K562 (cell line): ENCODE data around the gene SNAPC5. TPM values are rescaled to one million over a fixed set of nuclear protein-coding genes. Genes with fewer than 3 reads are reported as not detected.

Experiments used
- BCOR ChIP-seq: fragments of 450-650 bp; IDR thresholded peaks from 2 replicates; pipeline ENCODE4 v1.6.1; 2016
- EWSR1 ChIP-seq: fragments of 450-650 bp; IDR thresholded peaks from 2 replicates; pipeline ENCODE4 v1.6.1; 2018; ENCODE audit warnings: borderline replicate concordance, mild to moderate bottlenecking, low read depth, moderate library complexity; ENCODE audit not compliant: partially characterized antibody
- NCOA6 ChIP-seq: fragments of 450-650 bp; IDR thresholded peaks from 2 replicates; pipeline ENCODE4 v1.6.1; 2017; ENCODE audit warnings: mild to moderate bottlenecking
- RNF2 ChIP-seq: sonication (generic); IDR thresholded peaks from 2 replicates; pipeline ENCODE4 v1.6.1; 2016
- SP1 ChIP-seq: sonication (generic); formaldehyde crosslinking; IDR thresholded peaks from 2 replicates; pipeline ENCODE4 v1.8.1; 2022; ENCODE audit warnings: mild to moderate bottlenecking, missing genetic modification reagents
- TRIM28 ChIP-seq: fragments of 450-650 bp; IDR thresholded peaks from 2 replicates; pipeline ENCODE4 v1.6.1; 2017
- ZBTB5 ChIP-seq: fragments of 450-650 bp; IDR thresholded peaks from 2 replicates; pipeline ENCODE4 v1.6.1; 2017; ENCODE audit warnings: antibody characterized with exemption
- ZFX ChIP-seq: sonication (generic); formaldehyde crosslinking; IDR thresholded peaks from 2 replicates; pipeline ENCODE4 v1.8.0; 2022; ENCODE audit warnings: mild to moderate bottlenecking, missing genetic modification reagents, moderate library complexity
- polyA plus RNA-seq, 8 experiments: library from polyadenylated mRNA; depleted of rRNA in 4 of 8; stranded (reverse) in 5 of 8; unstranded in 3 of 8; fragments of >200 nt; fragmentation: Nextera tagmentation in 2 of 8; fragmentation: Illumina TruSeq in 1 of 8; extraction: Ambion mirVana in 2 of 8; extraction: Trizol in 1 of 8; gene quantifications; 2 replicates each; pipeline versions ENCODE4 v1.2.1 to v1.2.3, GENCODE V29; 2011 to 2014; ENCODE audit warnings: inconsistent platforms in 1 of 8, missing spikeins in 1 of 8
- total RNA-seq, 7 experiments: library from RNA; depleted of rRNA in 6 of 7; stranded (reverse); fragments of >200 nt in 6 of 7; fragmentation: Illumina TruSeq in 2 of 7; extraction: Trizol in 2 of 7; gene quantifications; 2 replicates each; pipeline versions ENCODE4 v1.2.1 to v1.2.3, GENCODE V29; 2011 to 2021; ENCODE audit warnings: low replicate concordance in 1 of 7
- TF ChIP-seq, protein P1 (sequence below): fragments of 250-450 bp; sonication (Bioruptor Pico); IDR thresholded peaks from 2 replicates; pipeline ENCODE4 v1.5.0; 2020; ENCODE audit warnings: mild to moderate bottlenecking
- TF ChIP-seq, protein P2 (sequence below): fragments of 250-450 bp; sonication (Bioruptor Pico); IDR thresholded peaks from 2 replicates; pipeline ENCODE4 v1.5.0; 2021; ENCODE audit warnings: mild to moderate bottlenecking, moderate library complexity
- TF ChIP-seq, protein P3 (sequence below): fragments of 200-400 bp; formaldehyde crosslinking; IDR thresholded peaks from 2 replicates; pipeline ENCODE4 v1.6.1; 2017; ENCODE audit warnings: mild to moderate bottlenecking, low read depth, low read length, moderate library complexity
- TF ChIP-seq, protein P4 (sequence below): sonication (generic); formaldehyde crosslinking; IDR thresholded peaks from 2 replicates; pipeline ENCODE4 v1.8.1; 2023; ENCODE audit warnings: missing genetic modification reagents, mild to moderate bottlenecking, borderline replicate concordance

Gene SNAPC5
- total and polyA plus RNA-seq, 9 of the 15 experiments (the other 6 are each of a cell fraction or from before 2014, with no cell fraction given), result 52.8 to 155 (median 96.5) TPM

- TF ChIP-seq, protein P1, sequence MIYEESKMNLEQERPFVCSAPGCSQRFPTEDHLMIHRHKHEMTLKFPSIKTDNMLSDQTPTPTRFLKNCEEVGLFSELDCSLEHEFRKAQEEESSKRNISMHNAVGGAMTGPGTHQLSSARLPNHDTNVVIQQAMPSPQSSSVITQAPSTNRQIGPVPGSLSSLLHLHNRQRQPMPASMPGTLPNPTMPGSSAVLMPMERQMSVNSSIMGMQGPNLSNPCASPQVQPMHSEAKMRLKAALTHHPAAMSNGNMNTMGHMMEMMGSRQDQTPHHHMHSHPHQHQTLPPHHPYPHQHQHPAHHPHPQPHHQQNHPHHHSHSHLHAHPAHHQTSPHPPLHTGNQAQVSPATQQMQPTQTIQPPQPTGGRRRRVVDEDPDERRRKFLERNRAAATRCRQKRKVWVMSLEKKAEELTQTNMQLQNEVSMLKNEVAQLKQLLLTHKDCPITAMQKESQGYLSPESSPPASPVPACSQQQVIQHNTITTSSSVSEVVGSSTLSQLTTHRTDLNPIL (CRISPR knock-in tag), result no peak
- TF ChIP-seq, protein P2, sequence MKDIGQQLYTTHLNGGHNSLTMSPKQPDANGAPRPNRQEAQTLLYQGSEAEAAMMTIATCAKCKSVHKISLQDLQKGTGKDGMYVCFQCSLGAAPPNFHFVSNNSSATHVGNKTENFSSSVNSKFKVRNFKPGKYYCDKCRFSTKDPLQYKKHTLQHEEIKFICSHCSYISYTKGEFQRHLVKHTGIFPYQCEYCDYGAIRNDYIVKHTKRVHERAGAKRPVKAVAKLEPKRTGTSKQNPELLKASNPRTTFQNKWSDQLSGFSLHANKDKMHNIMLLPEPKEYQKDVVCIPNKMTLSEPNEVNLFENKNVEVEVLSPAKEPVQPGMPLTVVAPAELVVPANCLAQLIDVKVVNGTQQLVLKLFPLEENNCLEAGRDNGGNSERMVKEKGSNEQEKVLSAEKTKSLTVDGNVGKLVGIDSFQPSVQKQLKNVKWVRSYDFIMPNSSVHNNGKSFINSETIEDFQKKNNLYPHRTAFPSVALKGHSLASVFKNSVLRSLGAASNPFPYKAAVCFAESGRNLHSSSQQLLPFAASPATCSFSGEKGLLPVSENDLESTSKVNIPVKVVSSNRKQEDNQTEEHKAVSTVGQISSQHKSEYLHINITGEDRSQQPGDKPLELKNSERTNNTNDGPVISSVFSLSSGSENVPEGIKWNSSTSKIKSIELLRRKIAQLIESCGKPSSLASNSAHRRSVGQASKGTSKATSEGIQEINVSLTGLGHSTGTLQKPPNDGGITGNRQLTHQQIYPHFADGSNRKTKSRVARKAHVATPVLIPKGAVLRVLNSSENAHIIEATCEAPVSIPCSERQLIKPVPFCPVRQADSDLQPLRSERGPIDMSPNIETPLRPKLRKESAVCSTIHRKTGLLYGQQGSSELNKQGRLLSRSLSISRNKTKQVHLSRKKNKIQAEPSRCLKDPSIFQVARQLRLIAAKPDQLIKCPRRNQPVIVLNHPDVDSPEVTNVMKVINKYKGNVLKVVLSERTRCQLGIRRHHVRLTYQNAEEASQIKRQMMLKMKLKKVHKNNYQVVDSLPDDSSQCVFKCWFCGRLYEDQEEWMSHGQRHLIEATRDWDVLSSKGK (CRISPR knock-in tag), result no peak
- TF ChIP-seq RNF2 (0 out of 2 replicates have a peak, but pooled peaks have one; percentile 52), NCOA6 (0 out of 2 replicates have a peak, but pooled peaks have one; percentile 24), ZFX (peak; percentile 80), ZBTB5 (no peak), SP1 (CRISPR knock-in tag) (peak; percentile 91), TRIM28 (no peak), BCOR (no peak), EWSR1 (peak; percentile 95)
- TF ChIP-seq, protein P3, sequence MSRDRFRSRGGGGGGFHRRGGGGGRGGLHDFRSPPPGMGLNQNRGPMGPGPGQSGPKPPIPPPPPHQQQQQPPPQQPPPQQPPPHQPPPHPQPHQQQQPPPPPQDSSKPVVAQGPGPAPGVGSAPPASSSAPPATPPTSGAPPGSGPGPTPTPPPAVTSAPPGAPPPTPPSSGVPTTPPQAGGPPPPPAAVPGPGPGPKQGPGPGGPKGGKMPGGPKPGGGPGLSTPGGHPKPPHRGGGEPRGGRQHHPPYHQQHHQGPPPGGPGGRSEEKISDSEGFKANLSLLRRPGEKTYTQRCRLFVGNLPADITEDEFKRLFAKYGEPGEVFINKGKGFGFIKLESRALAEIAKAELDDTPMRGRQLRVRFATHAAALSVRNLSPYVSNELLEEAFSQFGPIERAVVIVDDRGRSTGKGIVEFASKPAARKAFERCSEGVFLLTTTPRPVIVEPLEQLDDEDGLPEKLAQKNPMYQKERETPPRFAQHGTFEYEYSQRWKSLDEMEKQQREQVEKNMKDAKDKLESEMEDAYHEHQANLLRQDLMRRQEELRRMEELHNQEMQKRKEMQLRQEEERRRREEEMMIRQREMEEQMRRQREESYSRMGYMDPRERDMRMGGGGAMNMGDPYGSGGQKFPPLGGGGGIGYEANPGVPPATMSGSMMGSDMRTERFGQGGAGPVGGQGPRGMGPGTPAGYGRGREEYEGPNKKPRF, result no peak
- TF ChIP-seq, protein P4, sequence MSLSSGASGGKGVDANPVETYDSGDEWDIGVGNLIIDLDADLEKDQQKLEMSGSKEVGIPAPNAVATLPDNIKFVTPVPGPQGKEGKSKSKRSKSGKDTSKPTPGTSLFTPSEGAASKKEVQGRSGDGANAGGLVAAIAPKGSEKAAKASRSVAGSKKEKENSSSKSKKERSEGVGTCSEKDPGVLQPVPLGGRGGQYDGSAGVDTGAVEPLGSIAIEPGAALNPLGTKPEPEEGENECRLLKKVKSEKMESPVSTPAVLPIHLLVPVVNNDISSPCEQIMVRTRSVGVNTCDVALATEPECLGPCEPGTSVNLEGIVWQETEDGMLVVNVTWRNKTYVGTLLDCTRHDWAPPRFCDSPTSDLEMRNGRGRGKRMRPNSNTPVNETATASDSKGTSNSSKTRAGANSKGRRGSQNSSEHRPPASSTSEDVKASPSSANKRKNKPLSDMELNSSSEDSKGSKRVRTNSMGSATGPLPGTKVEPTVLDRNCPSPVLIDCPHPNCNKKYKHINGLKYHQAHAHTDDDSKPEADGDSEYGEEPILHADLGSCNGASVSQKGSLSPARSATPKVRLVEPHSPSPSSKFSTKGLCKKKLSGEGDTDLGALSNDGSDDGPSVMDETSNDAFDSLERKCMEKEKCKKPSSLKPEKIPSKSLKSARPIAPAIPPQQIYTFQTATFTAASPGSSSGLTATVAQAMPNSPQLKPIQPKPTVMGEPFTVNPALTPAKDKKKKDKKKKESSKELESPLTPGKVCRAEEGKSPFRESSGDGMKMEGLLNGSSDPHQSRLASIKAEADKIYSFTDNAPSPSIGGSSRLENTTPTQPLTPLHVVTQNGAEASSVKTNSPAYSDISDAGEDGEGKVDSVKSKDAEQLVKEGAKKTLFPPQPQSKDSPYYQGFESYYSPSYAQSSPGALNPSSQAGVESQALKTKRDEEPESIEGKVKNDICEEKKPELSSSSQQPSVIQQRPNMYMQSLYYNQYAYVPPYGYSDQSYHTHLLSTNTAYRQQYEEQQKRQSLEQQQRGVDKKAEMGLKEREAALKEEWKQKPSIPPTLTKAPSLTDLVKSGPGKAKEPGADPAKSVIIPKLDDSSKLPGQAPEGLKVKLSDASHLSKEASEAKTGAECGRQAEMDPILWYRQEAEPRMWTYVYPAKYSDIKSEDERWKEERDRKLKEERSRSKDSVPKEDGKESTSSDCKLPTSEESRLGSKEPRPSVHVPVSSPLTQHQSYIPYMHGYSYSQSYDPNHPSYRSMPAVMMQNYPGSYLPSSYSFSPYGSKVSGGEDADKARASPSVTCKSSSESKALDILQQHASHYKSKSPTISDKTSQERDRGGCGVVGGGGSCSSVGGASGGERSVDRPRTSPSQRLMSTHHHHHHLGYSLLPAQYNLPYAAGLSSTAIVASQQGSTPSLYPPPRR (CRISPR knock-in tag), result peak; percentile 18; the same call in 1 of the 2 replicates
These were observed at the start of gene SNAPC5 (continued) for GRCh38 chr15:66497502-66498455.
